Hepatocyte (in vitro differentiated cells): ENCODE data around the gene WDR6. TPM values are rescaled to one million over a fixed set of nuclear protein-coding genes. Genes with fewer than 3 reads are reported as not detected.

ENCODE experiments used
- microRNA counts: library from miRNA; unstranded; fragments of <30 nt; microRNA quantifications from one replicate; lab custom pipeline; 2017
- microRNA-seq: library from miRNA; unstranded; fragments of <30 nt; microRNA quantifications from one replicate; pipeline ENCODE4, GENCODE V29; 2017
- polyA plus RNA-seq: library from polyadenylated mRNA; unstranded; fragments of >200 nt; fragmentation: Nextera tagmentation; extraction: Ambion mirVana; gene quantifications from 2 replicates; pipeline ENCODE4 v1.2.1, GENCODE V29; 2016
- small RNA-seq: library from RNA; depleted of rRNA; stranded (forward); fragments of <200 nt; gene quantifications from one replicate; pipeline ENCODE3, GENCODE V24; 2014
- total RNA-seq: library from RNA; depleted of rRNA; stranded (reverse); fragments of >200 nt; gene quantifications from 2 replicates; pipeline ENCODE4 v1.2.3, GENCODE V29; 2014

WDR6 gene
- total and polyA plus RNA-seq, 2 experiments from 2014 or later = 157 to 190 TPM

MicroRNAs encoded within 50 kb of the gene (microRNA counts, 767-probe panel; counts per million panel counts)
- microRNA hsa-miR-191-5p (lab: Ali Mortazavi, UCI) (11,199 counts per million, percentile 90 among the panel's probes with 10 or more counts), microRNA hsa-miR-425-5p (lab: Ali Mortazavi, UCI) (995 counts per million, percentile 2 among the panel's probes with 10 or more counts)

Small RNA genes lying within 50 kb of the gene (microRNA-seq; reads per million reads assigned to microRNA genes)
- gene MIR191 = 28,037 reads per million, percentile 98 among the genes with 10 or more reads in this experiment
- 5,357 reads per million, percentile 91 among the genes with 10 or more reads in this experiment for gene MIR425

Small RNA genes lying within 50 kb of the gene (small RNA-seq; reads per million reads assigned to genes)
- gene MIR191 (7,213 reads per million, percentile 100 among the genes with 10 or more reads in this experiment), gene MIR425 (140 reads per million, percentile 98 among the genes with 10 or more reads in this experiment)

Other genes with a start within 250 kb of the WDR6 start
- gene PRKAR2A, start 159.5 kb upstream of the WDR6 start, total RNA-seq = 29.7 and 33.9 TPM in 2 replicates
- 9.0 and 10.8 TPM in 2 replicates for gene PRKAR2A, start 159.5 kb upstream of the WDR6 start, polyA plus RNA-seq
- gene SLC25A20, start 108.5 kb upstream of the WDR6 start, total RNA-seq = 59.1 and 61.3 TPM in 2 replicates
- gene SLC25A20, start 108.5 kb upstream of the WDR6 start, polyA plus RNA-seq = 38.0 and 46.0 TPM in 2 replicates
- gene ARIH2, start 88.5 kb upstream of the WDR6 start, total RNA-seq = 58.7 and 60.9 TPM in 2 replicates
- gene ARIH2, start 88.5 kb upstream of the WDR6 start, polyA plus RNA-seq = 41.7 and 45.3 TPM in 2 replicates
- 39.4 and 42.5 TPM in 2 replicates for gene P4HTM, start 17.1 kb upstream of the WDR6 start, total RNA-seq
- 84.0 and 85.3 TPM in 2 replicates for gene P4HTM, start 17.1 kb upstream of the WDR6 start, polyA plus RNA-seq
- gene DALRD3, start 11.2 kb downstream of the WDR6 start, total RNA-seq = 25.0 and 29.3 TPM in 2 replicates
- 27.0 and 40.6 TPM in 2 replicates for gene DALRD3, start 11.2 kb downstream of the WDR6 start, polyA plus RNA-seq
- gene NDUFAF3, start 14.7 kb downstream of the WDR6 start, total RNA-seq = 58.7 and 70.7 TPM in 2 replicates
- gene NDUFAF3, start 14.7 kb downstream of the WDR6 start, polyA plus RNA-seq = 140 and 173 TPM in 2 replicates
- gene IMPDH2, start 22.0 kb downstream of the WDR6 start, total RNA-seq = 180 and 184 TPM in 2 replicates
- gene IMPDH2, start 22.0 kb downstream of the WDR6 start, polyA plus RNA-seq = 115 TPM in 2 replicates
- 57.7 and 79.9 TPM in 2 replicates for gene QRICH1, start 86.7 kb downstream of the WDR6 start, total RNA-seq
- 38.2 and 42.6 TPM in 2 replicates for gene QRICH1, start 86.7 kb downstream of the WDR6 start, polyA plus RNA-seq
- 206 and 232 TPM in 2 replicates for gene QARS1, start 97.4 kb downstream of the WDR6 start, total RNA-seq
- gene QARS1, start 97.4 kb downstream of the WDR6 start, polyA plus RNA-seq = 104 and 112 TPM in 2 replicates
- gene USP19, start 113.4 kb downstream of the WDR6 start, total RNA-seq = 44.2 and 44.6 TPM in 2 replicates
- gene USP19, start 113.4 kb downstream of the WDR6 start, polyA plus RNA-seq = 31.4 and 32.7 TPM in 2 replicates
- 343 and 396 TPM in 2 replicates for gene LAMB2, start 125.7 kb downstream of the WDR6 start, total RNA-seq
- 437 and 474 TPM in 2 replicates for gene LAMB2, start 125.7 kb downstream of the WDR6 start, polyA plus RNA-seq
- gene CCDC71, start 158.9 kb downstream of the WDR6 start, total RNA-seq = 36.5 and 40.9 TPM in 2 replicates
- gene CCDC71, start 158.9 kb downstream of the WDR6 start, polyA plus RNA-seq = 0.09 and 0.60 TPM in 2 replicates
- gene KLHDC8B, start 164.2 kb downstream of the WDR6 start, total RNA-seq = 54.6 and 72.0 TPM in 2 replicates
- 86.4 and 97.1 TPM in 2 replicates for gene KLHDC8B, start 164.2 kb downstream of the WDR6 start, polyA plus RNA-seq